MM.1S (cell line): ENCODE results near the gene SCUBE2.

ENCODE experiments used
- EZH2 ChIP-seq: fragments of 300-600 bp; sonication (generic); optimal IDR thresholded peaks from 2 replicates; pipeline ENCODE3; 2017; ENCODE audit warnings: low read depth, mild to moderate bottlenecking, antibody characterized with exemption, low read length, mixed read lengths
- TF ChIP-seq, protein P1 (sequence below): fragments of 300-600 bp; sonication (generic); IDR thresholded peaks from 2 replicates; pipeline ENCODE4 v1.5.1; 2016; ENCODE audit warnings: antibody characterized with exemption, low read length, mixed read lengths

DNA sequence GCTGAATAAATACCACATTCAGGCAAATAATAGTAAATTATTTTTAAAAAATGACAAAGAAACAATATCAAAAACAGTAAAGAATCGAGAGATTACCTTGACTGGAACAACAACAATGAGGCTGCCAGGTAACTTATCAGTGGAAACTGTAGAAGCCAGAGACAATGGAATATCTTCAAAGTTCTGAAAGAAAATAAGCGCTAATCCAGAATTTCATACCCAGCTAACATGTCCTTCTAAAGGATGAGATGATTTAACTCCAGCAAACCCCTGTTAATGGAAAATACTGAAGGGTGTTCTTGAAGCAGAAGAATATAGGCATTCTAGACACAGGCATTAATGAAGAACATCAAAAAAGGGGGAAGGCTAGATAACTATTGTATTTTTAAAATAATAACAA is 20.7 kb upstream of the SCUBE2 start:
- TF ChIP-seq, protein P1, sequence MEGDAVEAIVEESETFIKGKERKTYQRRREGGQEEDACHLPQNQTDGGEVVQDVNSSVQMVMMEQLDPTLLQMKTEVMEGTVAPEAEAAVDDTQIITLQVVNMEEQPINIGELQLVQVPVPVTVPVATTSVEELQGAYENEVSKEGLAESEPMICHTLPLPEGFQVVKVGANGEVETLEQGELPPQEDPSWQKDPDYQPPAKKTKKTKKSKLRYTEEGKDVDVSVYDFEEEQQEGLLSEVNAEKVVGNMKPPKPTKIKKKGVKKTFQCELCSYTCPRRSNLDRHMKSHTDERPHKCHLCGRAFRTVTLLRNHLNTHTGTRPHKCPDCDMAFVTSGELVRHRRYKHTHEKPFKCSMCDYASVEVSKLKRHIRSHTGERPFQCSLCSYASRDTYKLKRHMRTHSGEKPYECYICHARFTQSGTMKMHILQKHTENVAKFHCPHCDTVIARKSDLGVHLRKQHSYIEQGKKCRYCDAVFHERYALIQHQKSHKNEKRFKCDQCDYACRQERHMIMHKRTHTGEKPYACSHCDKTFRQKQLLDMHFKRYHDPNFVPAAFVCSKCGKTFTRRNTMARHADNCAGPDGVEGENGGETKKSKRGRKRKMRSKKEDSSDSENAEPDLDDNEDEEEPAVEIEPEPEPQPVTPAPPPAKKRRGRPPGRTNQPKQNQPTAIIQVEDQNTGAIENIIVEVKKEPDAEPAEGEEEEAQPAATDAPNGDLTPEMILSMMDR = no peak
- no peak for TF ChIP-seq EZH2
